ENCODE results near the gene TFCP2. TPM values are rescaled to one million over a fixed set of nuclear protein-coding genes. Genes with fewer than 3 reads are reported as not detected.

Gene TFCP2
- total and polyA plus RNA-seq, 2 of the 13 experiments (the other 11 are each of a cell fraction or from before 2014, with no cell fraction given) = 7.6 to 10.0 TPM

DNA sequence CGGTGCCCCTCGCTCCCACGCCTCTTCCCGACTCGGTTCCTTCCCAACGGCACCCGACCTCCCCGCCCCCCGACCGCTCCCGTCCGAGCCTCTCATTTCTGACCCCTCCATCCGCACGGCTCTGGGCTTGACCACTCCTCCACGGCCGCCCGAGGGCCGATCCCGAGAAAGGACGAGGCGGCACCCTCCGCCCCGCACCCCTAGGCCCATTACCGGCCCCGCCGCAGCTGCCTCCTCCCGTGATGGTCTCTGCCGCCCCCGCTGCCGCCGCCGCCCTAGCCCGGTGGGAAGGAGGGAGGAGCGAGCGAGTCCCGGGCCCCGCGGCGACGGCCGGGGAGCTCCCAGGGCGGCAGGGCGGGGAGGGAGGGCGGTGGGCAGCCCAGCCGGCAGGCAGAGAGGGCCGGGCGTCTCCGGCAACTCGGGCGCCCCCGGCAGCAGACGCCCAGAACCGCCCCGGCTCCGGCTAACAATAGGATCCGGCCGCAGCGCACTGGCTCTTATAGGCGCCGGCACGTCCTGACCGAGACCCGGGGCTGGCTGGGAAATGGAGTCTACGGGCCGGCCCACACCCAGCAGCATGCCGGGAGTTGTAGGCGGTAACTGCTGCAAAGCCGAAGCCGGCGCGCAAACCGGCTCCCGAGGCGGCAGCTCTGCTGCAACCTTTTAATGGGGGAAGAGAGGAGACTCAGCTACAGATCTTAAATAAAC lies 89.7 kb downstream of the TFCP2 start, which contains the start of gene CSRNP2 (continued):
- TF ChIP-seq ZNF816 (CRISPR knock-in tag; IDR thresholded peaks at IDR 0.05; ENCODE audit: borderline replicate concordance) (peak; percentile 70; the same call in 1 of the 2 replicates), MEIS2 (CRISPR knock-in tag; IDR thresholded peaks at IDR 0.05) (peak; percentile 27; the same call in 1 of the 2 replicates), PHF20 (CRISPR knock-in tag; IDR thresholded peaks at IDR 0.05) (peak; percentile 60; the same call in 1 of the 2 replicates), ZNF614 (CRISPR knock-in tag; IDR thresholded peaks at IDR 0.05; ENCODE audit: borderline replicate concordance) (0 out of 2 replicates have a peak, but pooled peaks have one; percentile 58), RFX5 (IDR thresholded peaks at IDR 0.05; ENCODE audit: low read depth, low read length) (no peak), MYNN (CRISPR knock-in tag; IDR thresholded peaks at IDR 0.05; ENCODE audit: low read depth) (0 out of 2 replicates have a peak, but pooled peaks have one; percentile 21), JDP2 (CRISPR knock-in tag; IDR thresholded peaks at IDR 0.05; ENCODE audit: borderline replicate concordance) (peak; percentile 30; the same call in 1 of the 2 replicates), FLYWCH1 (CRISPR knock-in tag; IDR thresholded peaks at IDR 0.05) (no peak), ZNF24 (IDR thresholded peaks at IDR 0.05) (no peak), ZNF430 (CRISPR knock-in tag; IDR thresholded peaks at IDR 0.05) (no peak)
- TF ChIP-seq, protein P1, sequence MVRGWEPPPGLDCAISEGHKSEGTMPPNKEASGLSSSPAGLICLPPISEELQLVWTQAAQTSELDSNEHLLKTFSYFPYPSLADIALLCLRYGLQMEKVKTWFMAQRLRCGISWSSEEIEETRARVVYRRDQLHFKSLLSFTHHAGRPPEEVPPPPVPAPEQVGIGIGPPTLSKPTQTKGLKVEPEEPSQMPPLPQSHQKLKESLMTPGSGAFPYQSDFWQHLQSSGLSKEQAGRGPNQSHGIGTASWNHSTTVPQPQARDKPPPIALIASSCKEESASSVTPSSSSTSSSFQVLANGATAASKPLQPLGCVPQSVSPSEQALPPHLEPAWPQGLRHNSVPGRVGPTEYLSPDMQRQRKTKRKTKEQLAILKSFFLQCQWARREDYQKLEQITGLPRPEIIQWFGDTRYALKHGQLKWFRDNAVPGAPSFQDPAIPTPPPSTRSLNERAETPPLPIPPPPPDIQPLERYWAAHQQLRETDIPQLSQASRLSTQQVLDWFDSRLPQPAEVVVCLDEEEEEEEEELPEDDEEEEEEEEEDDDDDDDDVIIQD (CRISPR knock-in tag; IDR thresholded peaks at IDR 0.05; ENCODE audit: low read depth) = peak; percentile 55; the same call in 1 of the 2 replicates
- TF ChIP-seq, protein P2, sequence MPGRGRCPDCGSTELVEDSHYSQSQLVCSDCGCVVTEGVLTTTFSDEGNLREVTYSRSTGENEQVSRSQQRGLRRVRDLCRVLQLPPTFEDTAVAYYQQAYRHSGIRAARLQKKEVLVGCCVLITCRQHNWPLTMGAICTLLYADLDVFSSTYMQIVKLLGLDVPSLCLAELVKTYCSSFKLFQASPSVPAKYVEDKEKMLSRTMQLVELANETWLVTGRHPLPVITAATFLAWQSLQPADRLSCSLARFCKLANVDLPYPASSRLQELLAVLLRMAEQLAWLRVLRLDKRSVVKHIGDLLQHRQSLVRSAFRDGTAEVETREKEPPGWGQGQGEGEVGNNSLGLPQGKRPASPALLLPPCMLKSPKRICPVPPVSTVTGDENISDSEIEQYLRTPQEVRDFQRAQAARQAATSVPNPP (CRISPR knock-in tag; IDR thresholded peaks at IDR 0.05) = peak; percentile 61; the same call in 1 of the 2 replicates
- TF ChIP-seq, protein P3, sequence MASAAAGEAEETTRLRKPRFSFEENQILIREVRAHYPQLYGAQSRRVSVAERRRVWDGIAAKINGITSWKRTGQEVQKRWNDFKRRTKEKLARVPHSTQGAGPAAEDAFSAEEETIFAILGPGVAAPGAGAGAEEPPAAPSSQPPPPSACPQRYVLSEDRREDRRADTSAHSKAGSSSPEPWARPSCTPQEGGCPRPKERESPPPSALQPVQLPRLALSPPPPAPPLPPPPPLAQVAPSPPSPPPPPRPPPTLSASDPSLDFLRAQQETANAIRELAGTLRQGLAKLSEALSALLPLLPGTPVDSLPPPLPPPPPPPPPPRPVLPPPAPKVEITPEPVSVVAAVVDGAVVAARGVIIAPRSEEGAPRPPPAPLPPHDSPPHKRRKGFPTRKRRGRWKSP (CRISPR knock-in tag; IDR thresholded peaks at IDR 0.05) = no peak
- TF ChIP-seq, protein P4, sequence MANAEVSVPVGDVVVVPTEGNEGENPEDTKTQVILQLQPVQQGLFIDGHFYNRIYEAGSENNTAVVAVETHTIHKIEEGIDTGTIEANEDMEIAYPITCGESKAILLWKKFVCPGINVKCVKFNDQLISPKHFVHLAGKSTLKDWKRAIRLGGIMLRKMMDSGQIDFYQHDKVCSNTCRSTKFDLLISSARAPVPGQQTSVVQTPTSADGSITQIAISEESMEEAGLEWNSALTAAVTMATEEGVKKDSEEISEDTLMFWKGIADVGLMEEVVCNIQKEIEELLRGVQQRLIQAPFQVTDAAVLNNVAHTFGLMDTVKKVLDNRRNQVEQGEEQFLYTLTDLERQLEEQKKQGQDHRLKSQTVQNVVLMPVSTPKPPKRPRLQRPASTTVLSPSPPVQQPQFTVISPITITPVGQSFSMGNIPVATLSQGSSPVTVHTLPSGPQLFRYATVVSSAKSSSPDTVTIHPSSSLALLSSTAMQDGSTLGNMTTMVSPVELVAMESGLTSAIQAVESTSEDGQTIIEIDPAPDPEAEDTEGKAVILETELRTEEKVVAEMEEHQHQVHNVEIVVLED (CRISPR knock-in tag; IDR thresholded peaks at IDR 0.05; ENCODE audit: borderline replicate concordance) = peak; percentile 97
- TF ChIP-seq, protein P5, sequence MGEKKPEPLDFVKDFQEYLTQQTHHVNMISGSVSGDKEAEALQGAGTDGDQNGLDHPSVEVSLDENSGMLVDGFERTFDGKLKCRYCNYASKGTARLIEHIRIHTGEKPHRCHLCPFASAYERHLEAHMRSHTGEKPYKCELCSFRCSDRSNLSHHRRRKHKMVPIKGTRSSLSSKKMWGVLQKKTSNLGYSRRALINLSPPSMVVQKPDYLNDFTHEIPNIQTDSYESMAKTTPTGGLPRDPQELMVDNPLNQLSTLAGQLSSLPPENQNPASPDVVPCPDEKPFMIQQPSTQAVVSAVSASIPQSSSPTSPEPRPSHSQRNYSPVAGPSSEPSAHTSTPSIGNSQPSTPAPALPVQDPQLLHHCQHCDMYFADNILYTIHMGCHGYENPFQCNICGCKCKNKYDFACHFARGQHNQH (CRISPR knock-in tag; IDR thresholded peaks at IDR 0.05) = peak; percentile 81
- TF ChIP-seq, protein P6, sequence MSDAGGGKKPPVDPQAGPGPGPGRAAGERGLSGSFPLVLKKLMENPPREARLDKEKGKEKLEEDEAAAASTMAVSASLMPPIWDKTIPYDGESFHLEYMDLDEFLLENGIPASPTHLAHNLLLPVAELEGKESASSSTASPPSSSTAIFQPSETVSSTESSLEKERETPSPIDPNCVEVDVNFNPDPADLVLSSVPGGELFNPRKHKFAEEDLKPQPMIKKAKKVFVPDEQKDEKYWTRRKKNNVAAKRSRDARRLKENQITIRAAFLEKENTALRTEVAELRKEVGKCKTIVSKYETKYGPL (CRISPR knock-in tag; IDR thresholded peaks at IDR 0.05) = no peak
- TF ChIP-seq, protein P7, sequence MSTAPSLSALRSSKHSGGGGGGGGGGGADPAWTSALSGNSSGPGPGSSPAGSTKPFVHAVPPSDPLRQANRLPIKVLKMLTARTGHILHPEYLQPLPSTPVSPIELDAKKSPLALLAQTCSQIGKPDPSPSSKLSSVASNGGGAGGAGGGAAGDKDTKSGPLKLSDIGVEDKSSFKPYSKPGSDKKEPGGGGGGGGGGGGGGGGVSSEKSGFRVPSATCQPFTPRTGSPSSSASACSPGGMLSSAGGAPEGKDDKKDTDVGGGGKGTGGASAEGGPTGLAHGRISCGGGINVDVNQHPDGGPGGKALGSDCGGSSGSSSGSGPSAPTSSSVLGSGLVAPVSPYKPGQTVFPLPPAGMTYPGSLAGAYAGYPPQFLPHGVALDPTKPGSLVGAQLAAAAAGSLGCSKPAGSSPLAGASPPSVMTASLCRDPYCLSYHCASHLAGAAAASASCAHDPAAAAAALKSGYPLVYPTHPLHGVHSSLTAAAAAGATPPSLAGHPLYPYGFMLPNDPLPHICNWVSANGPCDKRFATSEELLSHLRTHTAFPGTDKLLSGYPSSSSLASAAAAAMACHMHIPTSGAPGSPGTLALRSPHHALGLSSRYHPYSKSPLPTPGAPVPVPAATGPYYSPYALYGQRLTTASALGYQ (CRISPR knock-in tag; IDR thresholded peaks at IDR 0.05) = 0 out of 2 replicates have a peak, but pooled peaks have one; percentile 40

All from HepG2 (cell line).